HepG2 (cell line): ENCODE measurements around the gene PDZD11. TPM values are rescaled to one million over a fixed set of nuclear protein-coding genes. Genes with fewer than 3 reads are reported as not detected.

Experiments
- ATAC-seq: fragments of 200-7000 bp; cut with Tn5 transposase; 3 replicates; pipeline ENCODE4 v1.9.1; 2020; ENCODE audit warnings: mild to moderate bottlenecking, moderate library complexity
- BruUV-seq: library from RNA; stranded (reverse); fragments of 400-500 nt; replicated peaks from 2 replicates; lab custom pipeline; 2021; lab: Mats Ljungman, UMichigan
- CTCF ChIA-PET: fragments of 300-600 bp; formaldehyde crosslinking; extraction: SDS; loops from one replicate; lab custom pipeline; 2021; ENCODE audit warnings: low total read pairs, inconsistent platforms, low intra/inter-chr PET ratio; lab: Yijun Ruan, JAX
- POLR2A ChIA-PET: fragments of 350-600 bp; sonication (Branson Sonifier 250); formaldehyde crosslinking; loops from one replicate; lab custom pipeline; 2020; ENCODE audit warnings: antibody characterized with exemption, inconsistent platforms; lab: Yijun Ruan, JAX
- DNase-seq: peaks from one replicate; pipeline ENCODE4 v3.0.0-alpha.2; 2015; ENCODE audit warnings: low spot score
- FAIRE-seq: peaks from 3 replicates; lab custom pipeline; 2011; peaks lifted over from hg19 to GRCh38; lab: Jason Lieb, UNC
- H2AFZ ChIP-seq: one replicate; pipeline ENCODE4 v1.6.1; 2011; ENCODE audit warnings: low read length, inconsistent platforms
- H3K27ac ChIP-seq: fragments of 300-600 bp; 3 replicates; pipeline ENCODE4 v1.8.0; 2011; ENCODE audit warnings: mixed run types, mild to moderate bottlenecking, mixed read lengths, low read length, inconsistent platforms; ENCODE audit not compliant: insufficient read depth; ENCODE audit errors: extremely low read length
- H3K27me3 ChIP-seq, 2 experiments: fragments of 200-600 bp in 1 of 2; 2 replicates in 1 of 2; 3 replicates in 1 of 2; pipeline versions ENCODE4 v1.6.0 to v1.8.0; 2011; ENCODE audit warnings: low read length in 2 of 2, mild to moderate bottlenecking in 2 of 2, moderate library complexity in 2 of 2, inconsistent platforms in 1 of 2; ENCODE audit not compliant: insufficient read depth in 2 of 2, control insufficient read depth in 1 of 2
- H3K36me3 ChIP-seq, 2 experiments: fragments of 200-600 bp in 1 of 2; replicated peaks in 1 of 2; 2 replicates in 1 of 2; 3 replicates in 1 of 2; pipeline versions ENCODE4 v1.5.1 to v1.8.0; 2011; ENCODE audit warnings: low read length in 2 of 2, inconsistent platforms in 1 of 2; ENCODE audit not compliant: insufficient read depth in 2 of 2, control insufficient read depth in 1 of 2
- H3K4me1 ChIP-seq: 2 replicates; pipeline ENCODE4 v1.5.1; 2012; ENCODE audit warnings: low read length, inconsistent platforms; ENCODE audit not compliant: insufficient read depth
- H3K4me2 ChIP-seq: 2 replicates; pipeline ENCODE4 v1.6.0; 2011; ENCODE audit warnings: low read depth, low read length, inconsistent platforms
- H3K4me3 ChIP-seq, 3 experiments: fragments of 200-600 bp in 1 of 3; sonication (generic), shearing (Covaris generic) in 1 of 3; replicated peaks in 1 of 3; 2 replicates each; pipeline ENCODE4 v1.5.1; 2011 to 2016; ENCODE audit warnings: low read length in 3 of 3, inconsistent platforms in 2 of 3, low read depth in 2 of 3, mild to moderate bottlenecking in 2 of 3, control low read depth in 1 of 3, mixed read lengths in 1 of 3; ENCODE audit not compliant: insufficient read depth in 1 of 3
- H3K79me2 ChIP-seq: one replicate; pipeline ENCODE4 v1.6.1; 2011; ENCODE audit warnings: low read length, inconsistent platforms; ENCODE audit not compliant: insufficient read depth
- H3K9ac ChIP-seq: 2 replicates; pipeline ENCODE4 v1.6.0; 2011; ENCODE audit warnings: mild to moderate bottlenecking, low read depth, low read length, inconsistent platforms; ENCODE audit not compliant: insufficient read depth
- H3K9me3 ChIP-seq: 2 replicates; pipeline ENCODE4 v1.5.1; 2012; ENCODE audit warnings: mild to moderate bottlenecking, low read length
- H4K20me1 ChIP-seq: 2 replicates; pipeline ENCODE4 v1.6.0; 2011; ENCODE audit warnings: inconsistent platforms, mild to moderate bottlenecking, low read length, moderate library complexity; ENCODE audit not compliant: insufficient read depth
- CHD4 ChIP-seq: fragments of 200-600 bp; sonication (generic); IDR thresholded peaks from 2 replicates; pipeline ENCODE4 v1.7.0; 2017; ENCODE audit warnings: mild to moderate bottlenecking, low read length, borderline replicate concordance
- NFYB ChIP-seq: sonication (generic); formaldehyde crosslinking; IDR thresholded peaks from 2 replicates; pipeline ENCODE4 v1.4.0; 2020; ENCODE audit warnings: missing genetic modification reagents
- NPAS2 ChIP-seq: sonication (generic); formaldehyde crosslinking; IDR thresholded peaks from 2 replicates; pipeline ENCODE4 v1.8.0; 2022; ENCODE audit warnings: mild to moderate bottlenecking, missing genetic modification reagents, borderline replicate concordance
- TERF1 ChIP-seq: sonication (generic); formaldehyde crosslinking; IDR thresholded peaks from 2 replicates; pipeline ENCODE4 v1.8.0; 2022; ENCODE audit warnings: mild to moderate bottlenecking, missing genetic modification reagents, moderate library complexity
- WGBS: methylation state at CpG from one replicate; pipeline ENCODE4 v1.1.6; 2017; ENCODE audit warnings: low lambda C conversion rate; 5-methylcytosine and 5-hydroxymethylcytosine counted together
- in situ Hi-C: cut with HindIII; loops from 2 replicates; pipeline ENCODE4 v1.10.0; 2017; ENCODE audit warnings: low pct_unique_long_range_greater_than_20kb; ENCODE audit not compliant: extremely low pct_ligation_motif_present
- intact Hi-C: fragments of 100-400 bp; cut with micrococcal nuclease; formaldehyde crosslinking; loops from one replicate; pipeline ENCODE4 v1.10.0; 2022; ENCODE audit not compliant: unreplicated experiment
- polyA plus RNA-seq, 8 experiments: library from polyadenylated mRNA; depleted of rRNA in 3 of 8; stranded (reverse) in 7 of 8; unstranded in 1 of 8; fragments of >200 nt; fragmentation: Illumina TruSeq in 4 of 8; extraction: Trizol in 4 of 8; gene quantifications; 2 replicates each; pipeline versions ENCODE4 v1.2.1 to v1.2.3, GENCODE V29; 2011 to 2016; ENCODE audit warnings: low read depth in 4 of 8, missing spikeins in 1 of 8, mixed read lengths in 1 of 8; ENCODE audit not compliant: insufficient read depth in 1 of 8
- total RNA-seq, 5 experiments: library from RNA; depleted of rRNA; stranded (reverse); fragments of >200 nt; fragmentation: Illumina TruSeq; extraction: Trizol; gene quantifications; 2 replicates each; pipeline ENCODE4 v1.2.3, GENCODE V29; 2016; ENCODE audit warnings: low read depth in 1 of 5
- TF ChIP-seq, protein P1 (sequence below): sonication (generic); formaldehyde crosslinking; IDR thresholded peaks from 2 replicates; pipeline ENCODE4 v1.4.0; 2020; ENCODE audit warnings: mild to moderate bottlenecking, low read depth, missing genetic modification reagents
- TF ChIP-seq, protein P2 (sequence below): sonication (generic); formaldehyde crosslinking; IDR thresholded peaks from 2 replicates; pipeline ENCODE4 v1.4.0; 2020; ENCODE audit warnings: missing genetic modification reagents

PDZD11 gene
- total and polyA plus RNA-seq, 2 of the 13 experiments (the other 11 are each of a cell fraction or from before 2014, with no cell fraction given): 29.1 to 47.0 TPM

- Histone ChIP-seq H3K4me2 (no peak overlapping the region), H3K27me3 (no peaks in the 10 kb centered on the region), H3K4me1 (no peaks in the 10 kb centered on the region), H3K9ac (no peak overlapping the region), H3K79me2 (no peaks in the 10 kb centered on the region), H4K20me1 (no peaks in the 10 kb centered on the region), H3K9me3 (no peaks in the 10 kb centered on the region), H3K27ac (no peak overlapping the region), H3K4me3 (no peak overlapping the region), H2AFZ (no peak overlapping the region), H3K36me3 (no peaks in the 10 kb centered on the region)
- ATAC-seq: no peak
- BruUV-seq: no TSS peak
- 47% methylated on average over 2 of the region's 2 CpGs for WGBS
- no peak for FAIRE-seq
- POLR2A ChIA-PET: no interaction called here
- intact Hi-C loops: no loop called here
- TF ChIP-seq, protein P1, sequence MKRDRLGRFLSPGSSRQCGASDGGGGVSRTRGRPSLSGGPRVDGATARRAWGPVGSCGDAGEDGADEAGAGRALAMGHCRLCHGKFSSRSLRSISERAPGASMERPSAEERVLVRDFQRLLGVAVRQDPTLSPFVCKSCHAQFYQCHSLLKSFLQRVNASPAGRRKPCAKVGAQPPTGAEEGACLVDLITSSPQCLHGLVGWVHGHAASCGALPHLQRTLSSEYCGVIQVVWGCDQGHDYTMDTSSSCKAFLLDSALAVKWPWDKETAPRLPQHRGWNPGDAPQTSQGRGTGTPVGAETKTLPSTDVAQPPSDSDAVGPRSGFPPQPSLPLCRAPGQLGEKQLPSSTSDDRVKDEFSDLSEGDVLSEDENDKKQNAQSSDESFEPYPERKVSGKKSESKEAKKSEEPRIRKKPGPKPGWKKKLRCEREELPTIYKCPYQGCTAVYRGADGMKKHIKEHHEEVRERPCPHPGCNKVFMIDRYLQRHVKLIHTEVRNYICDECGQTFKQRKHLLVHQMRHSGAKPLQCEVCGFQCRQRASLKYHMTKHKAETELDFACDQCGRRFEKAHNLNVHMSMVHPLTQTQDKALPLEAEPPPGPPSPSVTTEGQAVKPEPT (CRISPR knock-in tag): no peak
- TF ChIP-seq CHD4 (no peak), NFYB (no peak), NPAS2 (CRISPR knock-in tag) (no peak), TERF1 (no peak)
- TF ChIP-seq, protein P2, sequence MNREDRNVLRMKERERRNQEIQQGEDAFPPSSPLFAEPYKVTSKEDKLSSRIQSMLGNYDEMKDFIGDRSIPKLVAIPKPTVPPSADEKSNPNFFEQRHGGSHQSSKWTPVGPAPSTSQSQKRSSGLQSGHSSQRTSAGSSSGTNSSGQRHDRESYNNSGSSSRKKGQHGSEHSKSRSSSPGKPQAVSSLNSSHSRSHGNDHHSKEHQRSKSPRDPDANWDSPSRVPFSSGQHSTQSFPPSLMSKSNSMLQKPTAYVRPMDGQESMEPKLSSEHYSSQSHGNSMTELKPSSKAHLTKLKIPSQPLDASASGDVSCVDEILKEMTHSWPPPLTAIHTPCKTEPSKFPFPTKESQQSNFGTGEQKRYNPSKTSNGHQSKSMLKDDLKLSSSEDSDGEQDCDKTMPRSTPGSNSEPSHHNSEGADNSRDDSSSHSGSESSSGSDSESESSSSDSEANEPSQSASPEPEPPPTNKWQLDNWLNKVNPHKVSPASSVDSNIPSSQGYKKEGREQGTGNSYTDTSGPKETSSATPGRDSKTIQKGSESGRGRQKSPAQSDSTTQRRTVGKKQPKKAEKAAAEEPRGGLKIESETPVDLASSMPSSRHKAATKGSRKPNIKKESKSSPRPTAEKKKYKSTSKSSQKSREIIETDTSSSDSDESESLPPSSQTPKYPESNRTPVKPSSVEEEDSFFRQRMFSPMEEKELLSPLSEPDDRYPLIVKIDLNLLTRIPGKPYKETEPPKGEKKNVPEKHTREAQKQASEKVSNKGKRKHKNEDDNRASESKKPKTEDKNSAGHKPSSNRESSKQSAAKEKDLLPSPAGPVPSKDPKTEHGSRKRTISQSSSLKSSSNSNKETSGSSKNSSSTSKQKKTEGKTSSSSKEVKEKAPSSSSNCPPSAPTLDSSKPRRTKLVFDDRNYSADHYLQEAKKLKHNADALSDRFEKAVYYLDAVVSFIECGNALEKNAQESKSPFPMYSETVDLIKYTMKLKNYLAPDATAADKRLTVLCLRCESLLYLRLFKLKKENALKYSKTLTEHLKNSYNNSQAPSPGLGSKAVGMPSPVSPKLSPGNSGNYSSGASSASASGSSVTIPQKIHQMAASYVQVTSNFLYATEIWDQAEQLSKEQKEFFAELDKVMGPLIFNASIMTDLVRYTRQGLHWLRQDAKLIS: no peak
- in situ Hi-C loops: no loop called here
- CTCF ChIA-PET: no interaction called here
- no peak for DNase-seq
Observed at GRCh38 chrX:70247252-70247651, 42.5 kb downstream of the PDZD11 start.
